ENCODE results near the gene SDK1.

The SDK1 gene

GRCh38 chr7:4169455-4169854 is 868.4 kb downstream of the SDK1 start:
- no peak for DNase-seq (ENCODE audit: low spot score)

- DNase-seq (ENCODE audit: low spot score): no peak
Observed at GRCh38 chr7:4170997-4171786, 870.1 kb downstream of the SDK1 start.

- DNase-seq (ENCODE audit: low spot score): no peak
Observed at GRCh38 chr7:4172883-4173282, 871.8 kb downstream of the SDK1 start.

- DNase-seq (ENCODE audit: low spot score): no peak
Observed at GRCh38 chr7:4173615-4174014, 872.6 kb downstream of the SDK1 start.

GRCh38 chr7:4174016-4174415 is 873.0 kb downstream of the SDK1 start:
- no peak for DNase-seq (ENCODE audit: low spot score)

- no peak for DNase-seq (ENCODE audit: low spot score)
Observed at GRCh38 chr7:4174451-4174850, 873.4 kb downstream of the SDK1 start.

GRCh38 chr7:4174884-4175283 is 873.8 kb downstream of the SDK1 start:
- no peak for DNase-seq (ENCODE audit: low spot score)

- no peak for DNase-seq (ENCODE audit: low spot score)
Observed at GRCh38 chr7:4175346-4175973, 874.4 kb downstream of the SDK1 start.

GRCh38 chr7:4177001-4177400 is 875.9 kb downstream of the SDK1 start:
- DNase-seq (ENCODE audit: low spot score): no peak

GRCh38 chr7:4178416-4178815 is 877.4 kb downstream of the SDK1 start:
- no peak for DNase-seq (ENCODE audit: low spot score)

GRCh38 chr7:4178916-4179687 is 878.0 kb downstream of the SDK1 start:
- no peak for DNase-seq (ENCODE audit: low spot score)

- DNase-seq (ENCODE audit: low spot score): no peak
Observed at GRCh38 chr7:4179688-4180380, 878.8 kb downstream of the SDK1 start.

- no peak for DNase-seq (ENCODE audit: low spot score)
Observed at GRCh38 chr7:4181446-4181845, 880.4 kb downstream of the SDK1 start.

GRCh38 chr7:4182605-4183300 is 881.7 kb downstream of the SDK1 start:
- DNase-seq (ENCODE audit: low spot score): no peak

GRCh38 chr7:4184653-4185052 is 883.6 kb downstream of the SDK1 start:
- DNase-seq (ENCODE audit: low spot score): no peak

- no peak for DNase-seq (ENCODE audit: low spot score)
Observed at GRCh38 chr7:4185136-4185535, 884.1 kb downstream of the SDK1 start.

- DNase-seq (ENCODE audit: low spot score): no peak
Observed at GRCh38 chr7:4185721-4186512, 884.9 kb downstream of the SDK1 start.

GRCh38 chr7:4186513-4186780 is 885.4 kb downstream of the SDK1 start:
- no peak for DNase-seq (ENCODE audit: low spot score)

- no peak for DNase-seq (ENCODE audit: low spot score)
Observed at GRCh38 chr7:4188651-4189050, 887.6 kb downstream of the SDK1 start.

GRCh38 chr7:4189131-4189570 is 888.1 kb downstream of the SDK1 start:
- DNase-seq (ENCODE audit: low spot score): no peak
